Activated T-cell treated with anti-CD3 and anti-CD28 coated beads for 1 hour (primary cell): ENCODE data around the gene KANK2.
"Not testable (repeated sequence)": the region's sequence is repeated elsewhere in the genome, so short reads cannot be mapped to it uniquely, and the experiment has no call there.

Source experiments
- DNase-seq: peaks from one replicate; pipeline ENCODE4 v3.0.0-alpha.2; 2020; ENCODE audit warnings: low read depth

KANK2 gene

DNA sequence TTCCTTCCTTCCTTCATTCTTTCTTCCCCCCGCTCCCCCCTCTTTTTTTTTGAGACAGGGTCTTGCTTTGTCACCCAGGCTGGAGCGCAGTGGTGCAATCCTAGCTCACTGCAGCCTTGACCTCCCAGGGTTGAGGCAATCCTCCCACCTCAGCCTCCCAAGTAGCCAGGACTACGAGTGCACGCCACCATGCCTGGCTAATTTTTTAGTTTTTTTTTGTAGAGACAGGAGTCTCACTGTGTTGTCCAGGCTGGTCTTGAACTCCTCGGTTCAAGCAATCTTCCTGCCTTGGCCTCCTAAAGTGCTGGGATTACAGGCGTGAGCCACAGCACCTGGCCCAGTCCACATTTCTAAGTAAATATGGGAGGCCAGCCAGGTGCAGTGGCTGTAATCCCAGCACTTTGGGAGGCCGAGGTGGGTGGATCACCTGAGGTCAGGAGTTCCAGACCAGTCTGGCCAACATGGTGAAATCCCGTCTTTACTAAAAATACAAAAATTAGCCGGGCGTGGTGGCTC, 57.3 kb downstream of the KANK2 start:
- not testable (repeated sequence) for DNase-seq

- no peak for DNase-seq
Measured at GRCh38 chr19:11138601-11139300, 58.6 kb downstream of the KANK2 start.

DNA sequence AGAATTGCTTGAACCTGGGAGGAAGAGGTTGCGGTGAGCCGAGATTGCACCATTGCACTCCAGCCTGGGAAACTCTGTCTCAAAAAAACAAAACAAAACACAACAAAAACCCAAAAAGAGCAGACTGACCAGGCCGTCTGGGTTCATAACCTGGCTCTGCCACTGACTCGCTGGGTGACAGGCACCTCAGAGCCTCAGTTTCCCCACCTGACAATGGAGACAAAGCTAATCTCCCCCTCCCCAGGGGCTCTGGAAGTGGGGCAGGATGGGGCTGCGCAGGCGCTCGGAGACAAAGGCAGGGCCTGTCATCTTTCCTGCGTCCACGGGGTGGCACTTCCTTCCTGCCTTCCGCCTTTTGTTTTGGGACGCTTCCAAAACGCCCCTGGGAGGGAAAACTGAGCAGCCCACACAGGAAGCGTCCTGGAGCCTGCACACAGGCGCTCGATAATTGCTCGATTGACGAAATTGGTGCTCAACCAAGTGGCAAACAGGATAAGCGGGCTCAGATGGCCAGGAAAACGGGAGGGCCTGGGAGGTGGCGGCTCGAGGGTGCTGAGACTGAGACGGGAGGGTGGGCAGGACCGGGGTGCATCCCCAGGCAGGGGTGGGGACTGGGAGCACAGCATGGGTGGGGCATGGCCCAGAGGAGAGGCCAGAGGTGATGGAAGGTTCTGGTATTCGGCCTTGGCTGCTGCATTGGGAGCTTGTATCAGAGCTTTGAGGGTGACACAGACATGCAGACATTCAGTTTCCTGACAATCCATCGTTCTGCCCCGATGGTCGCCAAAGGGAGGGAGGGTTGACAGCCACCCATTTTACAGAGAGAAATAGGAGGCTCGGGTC, 59.6 kb downstream of the KANK2 start:
- DNase-seq: peak; percentile 33

GRCh38 chr19:11136400-11137101, 60.8 kb downstream of the KANK2 start:
- DNase-seq: no peak

DNA sequence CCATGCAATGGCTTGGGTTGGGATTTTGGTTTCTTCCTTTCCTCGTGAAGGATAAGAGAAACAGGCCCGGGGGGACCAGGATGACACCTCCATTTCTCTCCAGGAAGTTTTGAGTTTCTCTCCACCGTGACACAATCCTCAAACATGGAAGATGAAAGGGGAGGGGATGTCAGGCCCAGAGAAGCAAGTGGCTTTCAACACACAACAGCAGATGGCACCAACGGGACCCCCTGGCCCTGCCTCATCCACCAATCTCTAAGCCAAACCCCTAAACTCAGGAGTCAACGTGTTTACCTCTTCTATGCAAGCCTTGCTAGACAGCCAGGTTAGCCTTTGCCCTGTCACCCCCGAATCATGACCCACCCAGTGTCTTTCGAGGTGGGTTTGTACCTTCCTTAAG, 65.9 kb downstream of the KANK2 start:
- DNase-seq: no peak

GRCh38 chr19:11130824-11131455, 66.4 kb downstream of the KANK2 start:
- DNase-seq: peak; percentile 67

DNA sequence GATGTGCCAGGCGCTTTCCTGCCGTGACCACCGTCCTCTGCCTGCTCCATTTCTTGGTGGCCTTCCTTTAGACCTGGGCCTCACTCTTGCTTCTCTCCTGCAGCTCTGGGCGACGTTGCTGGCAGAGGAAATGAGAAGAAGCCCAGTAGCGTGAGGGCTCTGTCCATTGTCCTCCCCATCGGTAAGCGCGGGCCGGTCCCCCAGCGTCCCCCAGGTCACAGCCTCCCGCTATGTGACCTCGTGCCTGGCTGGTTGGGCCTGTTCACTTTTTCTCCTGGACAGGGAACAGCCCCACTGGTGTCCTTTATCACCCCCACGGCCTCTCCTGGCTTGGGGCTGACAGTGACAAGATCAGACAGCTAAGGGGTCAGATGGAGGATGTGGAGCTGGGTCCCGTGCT, 69.4 kb downstream of the KANK2 start:
- no peak for DNase-seq

GRCh38 chr19:11125994-11126685, 71.2 kb downstream of the KANK2 start:
- peak; percentile 78 for DNase-seq

- not testable (repeated sequence) for DNase-seq
Measured at GRCh38 chr19:11124157-11124556, 73.2 kb downstream of the KANK2 start.

DNA sequence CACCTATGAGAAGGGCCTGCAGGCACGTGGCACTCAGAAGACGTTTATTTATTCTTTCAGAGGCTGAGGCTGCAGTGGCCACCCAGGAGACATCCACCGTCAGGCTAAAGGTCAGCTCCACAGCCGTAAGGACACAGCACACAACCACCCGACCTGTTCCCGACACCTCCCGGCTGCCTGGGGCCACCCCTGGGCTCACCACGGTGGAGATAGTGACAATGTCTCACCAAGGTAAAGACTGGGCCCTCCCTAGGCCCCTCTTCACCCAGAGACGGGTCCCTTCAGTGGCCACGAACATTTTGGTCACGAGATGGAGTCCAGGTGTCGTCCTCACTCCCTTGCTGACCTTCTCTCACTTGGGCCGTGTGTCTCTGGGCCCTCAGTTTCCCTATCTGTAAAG, 74.2 kb downstream of the KANK2 start:
- DNase-seq: no peak

DNA sequence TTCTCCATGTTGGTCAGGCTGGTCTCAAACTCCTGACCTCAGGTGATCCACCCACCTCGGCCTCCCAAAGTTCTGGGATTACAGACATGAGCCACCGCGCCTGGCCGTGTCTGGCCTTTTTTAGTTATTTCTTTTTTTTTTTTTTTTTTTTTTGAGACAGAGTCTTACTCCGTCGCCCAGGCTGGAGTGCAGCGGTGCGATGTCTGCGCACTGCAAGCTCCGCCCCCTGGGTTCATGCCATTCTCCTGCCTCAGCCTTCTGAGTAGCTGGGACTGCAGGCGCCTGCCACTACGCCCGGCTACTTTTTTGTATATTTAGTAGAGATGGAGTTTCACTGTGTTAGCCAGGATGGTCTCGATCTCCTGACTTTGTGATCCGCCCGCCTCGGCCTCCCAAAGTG, 75.4 kb downstream of the KANK2 start:
- not testable (repeated sequence) for DNase-seq

DNA sequence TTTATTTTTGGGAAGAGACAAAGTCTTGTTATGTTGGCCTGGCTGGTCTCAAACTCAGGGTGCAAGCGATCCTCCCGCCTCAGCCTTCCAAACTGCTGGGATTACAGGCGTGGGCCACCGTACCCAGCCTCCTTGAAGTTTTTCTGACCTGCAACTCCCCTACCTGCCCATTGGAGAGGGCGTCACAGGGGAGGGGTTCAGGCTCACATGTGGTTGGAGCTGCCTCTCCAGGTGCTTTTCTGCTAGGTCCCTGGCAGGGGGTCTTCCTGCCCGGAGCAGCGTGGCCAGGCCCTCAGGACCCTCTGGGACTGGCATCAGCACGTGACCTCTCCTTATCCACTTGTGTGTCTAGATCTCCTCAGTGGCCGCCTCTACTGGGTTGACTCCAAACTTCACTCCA, 80.8 kb downstream of the KANK2 start:
- DNase-seq: no peak

DNA sequence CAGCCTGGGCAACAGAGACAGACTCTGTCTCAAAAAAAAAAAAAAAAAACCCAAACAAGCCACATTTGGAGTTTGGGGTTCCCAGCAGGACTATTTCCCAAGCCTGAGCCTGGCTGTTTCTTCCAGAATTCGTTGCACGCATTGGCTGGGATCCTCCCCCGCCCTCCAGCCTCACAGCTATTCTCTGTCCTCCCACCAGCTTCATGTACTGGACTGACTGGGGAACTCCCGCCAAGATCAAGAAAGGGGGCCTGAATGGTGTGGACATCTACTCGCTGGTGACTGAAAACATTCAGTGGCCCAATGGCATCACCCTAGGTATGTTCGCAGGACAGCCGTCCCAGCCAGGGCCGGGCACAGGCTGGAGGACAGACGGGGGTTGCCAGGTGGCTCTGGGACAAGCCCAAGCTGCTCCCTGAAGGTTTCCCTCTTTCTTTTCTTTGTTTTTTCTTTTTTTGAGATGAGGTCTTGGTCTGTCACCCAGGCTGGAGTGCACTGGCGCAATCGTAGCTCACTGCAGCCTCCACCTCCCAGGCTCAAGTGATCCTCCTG, 81.4 kb downstream of the KANK2 start:
- DNase-seq: no peak

DNA sequence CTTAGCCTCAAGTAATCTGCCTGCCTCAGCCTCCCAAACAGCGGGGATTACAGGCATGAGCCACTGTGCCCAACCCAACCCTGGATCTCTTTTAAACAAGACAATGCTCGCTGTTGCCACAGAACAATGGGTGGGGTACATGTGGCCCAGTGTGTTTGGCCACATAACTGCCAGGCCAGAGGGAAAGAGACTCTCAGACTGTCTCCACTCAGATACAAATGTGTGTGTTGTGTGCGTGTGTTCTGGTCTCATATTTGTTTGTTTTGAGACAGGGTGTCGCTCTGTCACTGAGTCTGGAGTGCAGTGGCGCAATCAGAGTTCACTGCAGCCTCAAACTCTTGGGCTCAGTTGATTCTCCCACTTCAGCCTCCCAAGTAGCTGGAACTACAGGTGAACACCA, 82.3 kb downstream of the KANK2 start:
- no peak for DNase-seq
